Suprapubic skin (tissue), 4 donors: Measurements from ENCODE around the gene STPG1. TPM values are rescaled to one million over a fixed set of nuclear protein-coding genes. Genes with fewer than 3 reads are reported as not detected.

Source experiments
- DNase-seq, 2 donors: peaks; one replicate each; pipeline ENCODE4 v3.0.0-alpha.2; 2019; ENCODE audit warnings: low spot score in 2 of 2
- H3K27ac ChIP-seq: fragments of 200-600 bp; sonication (generic); one replicate; pipeline ENCODE4 v1.5.1; 2019
- H3K27me3 ChIP-seq: fragments of 200-600 bp; sonication (generic); one replicate; pipeline ENCODE4 v1.5.1; 2019
- H3K36me3 ChIP-seq: fragments of 200-600 bp; sonication (generic); one replicate; pipeline ENCODE4 v1.5.1; 2019
- H3K4me1 ChIP-seq: fragments of 200-600 bp; sonication (generic); one replicate; pipeline ENCODE4 v1.5.1; 2019
- H3K4me3 ChIP-seq: fragments of 200-600 bp; sonication (generic); one replicate; pipeline ENCODE4 v1.5.1; 2019; ENCODE audit warnings: mild to moderate bottlenecking
- H3K9me3 ChIP-seq: fragments of 200-600 bp; sonication (generic); one replicate; pipeline ENCODE4 v1.5.1; 2019
- CTCF ChIP-seq, 2 donors: fragments of 200-600 bp in 1 of 2; fragments of 450-650 bp in 1 of 2; sonication (generic) in 1 of 2; IDR thresholded peaks; one replicate each; pipeline ENCODE4 v1.5.1; 2016 to 2019; ENCODE audit warnings: antibody characterized with exemption in 2 of 2, mild to moderate bottlenecking in 1 of 2, moderate library complexity in 1 of 2
- EP300 ChIP-seq: sonication (generic); formaldehyde crosslinking; IDR thresholded peaks from one replicate; pipeline ENCODE4 v1.6.1; 2017; ENCODE audit warnings: antibody characterized with exemption
- POLR2A ChIP-seq, 2 donors: fragments of 450-650 bp; IDR thresholded peaks; one replicate each; pipeline ENCODE4 v1.6.1; 2017; ENCODE audit warnings: antibody characterized with exemption in 2 of 2, mild to moderate bottlenecking in 2 of 2, moderate library complexity in 2 of 2
- POLR2AphosphoS5 ChIP-seq, 3 donors: sonication (generic); formaldehyde crosslinking; IDR thresholded peaks; one replicate each; pipeline ENCODE4 v1.6.1; 2017; ENCODE audit warnings: antibody characterized with exemption in 3 of 3
- WGBS: methylation state at CpG from one replicate; pipeline ENCODE4 v1.1.5; 2018; 5-methylcytosine and 5-hydroxymethylcytosine counted together
- total RNA-seq, 4 donors: library from RNA; depleted of rRNA; stranded (reverse); fragments of >200 nt; gene quantifications; one replicate each; pipeline ENCODE4 v1.1.0, GENCODE V29; 2016

The STPG1 gene
- total RNA-seq, 4 donors from 2014 or later = 7.2 to 8.5 (median 7.8) TPM

- 80% methylated on average over 2 of the region's 2 CpGs for WGBS
- Histone ChIP-seq H3K36me3 (peaks cover 11% of the 10 kb centered on the region), H3K4me1 (peaks cover under 1% of the 10 kb centered on the region), H3K4me3 (no peak overlapping the region), H3K27ac (no peak overlapping the region), H3K9me3 (no peaks in the 10 kb centered on the region), H3K27me3 (no peaks in the 10 kb centered on the region)
- TF ChIP-seq EP300 (no peak), POLR2AphosphoS5 (IDR thresholded peaks at IDR 0.05) (no peak), POLR2A (IDR thresholded peaks at IDR 0.05) (no peak), CTCF (IDR thresholded peaks at IDR 0.05) (no peak)
- DNase-seq = no peak
These were observed 85.7 kb downstream of the STPG1 start for GRCh38 chr1:24327891-24328290.

- Histone ChIP-seq H3K27ac (no peak overlapping the region), H3K27me3 (no peaks in the 10 kb centered on the region)
These were observed 86.1 kb downstream of the STPG1 start for GRCh38 chr1:24327486-24327885.

GRCh38 chr1:24325587-24326449 is 87.8 kb downstream of the STPG1 start:
- peaks cover 18% of the 10 kb centered on the region for H3K4me1 ChIP-seq
- no peak overlapping the region for H3K27ac ChIP-seq
- no peaks in the 10 kb centered on the region for H3K36me3 ChIP-seq
- no peaks in the 10 kb centered on the region for H3K27me3 ChIP-seq
- WGBS = 65% methylated on average over 6 of the region's 7 CpGs
- H3K9me3 ChIP-seq = no peaks in the 10 kb centered on the region
- no peak overlapping the region for H3K4me3 ChIP-seq
- DNase-seq = no peak
- no peak for TF ChIP-seq POLR2AphosphoS5 (IDR thresholded peaks at IDR 0.05)
- no peak for TF ChIP-seq POLR2A (IDR thresholded peaks at IDR 0.05)
- no peak for TF ChIP-seq CTCF (IDR thresholded peaks at IDR 0.05)
- no peak for TF ChIP-seq EP300

More at GRCh38 chr1:24327486-24327885, 86.1 kb downstream of the STPG1 start:
- peaks cover 5% of the 10 kb centered on the region for H3K4me1 ChIP-seq
- H3K4me3 ChIP-seq = no peak overlapping the region
- peaks cover 11% of the 10 kb centered on the region for H3K36me3 ChIP-seq
- no peak for DNase-seq
- H3K9me3 ChIP-seq = no peaks in the 10 kb centered on the region
- TF ChIP-seq POLR2A (IDR thresholded peaks at IDR 0.05) = no peak

- no peaks in the 10 kb centered on the region for H3K27me3 ChIP-seq
- H3K9me3 ChIP-seq = no peaks in the 10 kb centered on the region
- H3K36me3 ChIP-seq = no peaks in the 10 kb centered on the region
- no peak overlapping the region for H3K4me3 ChIP-seq
- H3K4me1 ChIP-seq = peaks cover 19% of the 10 kb centered on the region
- H3K27ac ChIP-seq = no peak overlapping the region
- WGBS = 86% methylated on average over 5 of the region's 6 CpGs
- TF ChIP-seq EP300 (no peak), CTCF (IDR thresholded peaks at IDR 0.05) (no peak), POLR2A (IDR thresholded peaks at IDR 0.05) (no peak), POLR2AphosphoS5 (IDR thresholded peaks at IDR 0.05) (no peak)
- no peak for DNase-seq
These were observed 88.7 kb downstream of the STPG1 start for GRCh38 chr1:24324903-24325302.

GRCh38 chr1:24323281-24323680 is 90.3 kb downstream of the STPG1 start:
- Histone ChIP-seq H3K36me3 (no peaks in the 10 kb centered on the region), H3K4me3 (no peak overlapping the region), H3K9me3 (no peaks in the 10 kb centered on the region), H3K27me3 (no peaks in the 10 kb centered on the region), H3K27ac (no peak overlapping the region), H3K4me1 (peaks cover 35% of the 10 kb centered on the region)
- 58% methylated on average over 2 of the region's 2 CpGs for WGBS
- DNase-seq = no peak
- no peak for TF ChIP-seq CTCF (IDR thresholded peaks at IDR 0.05)
- no peak for TF ChIP-seq POLR2AphosphoS5 (IDR thresholded peaks at IDR 0.05)
- no peak for TF ChIP-seq POLR2A (IDR thresholded peaks at IDR 0.05)
- TF ChIP-seq EP300 = no peak
